GM21529 (cell line): Measurements from ENCODE around the gene FAM118B.
"Not testable (repeated sequence)": the region's sequence is repeated elsewhere in the genome, so short reads cannot be mapped to it uniquely, and the experiment has no call there.

Experiments
- ATAC-seq: cut with Tn5 transposase; IDR thresholded peaks from one replicate; pipeline ENCODE4 v1.9.1; 2021; ENCODE audit not compliant: unreplicated experiment

FAM118B gene

GRCh38 chr11:126216526-126217305 is 5.1 kb downstream of the FAM118B start:
- ATAC-seq, result no peak

DNA sequence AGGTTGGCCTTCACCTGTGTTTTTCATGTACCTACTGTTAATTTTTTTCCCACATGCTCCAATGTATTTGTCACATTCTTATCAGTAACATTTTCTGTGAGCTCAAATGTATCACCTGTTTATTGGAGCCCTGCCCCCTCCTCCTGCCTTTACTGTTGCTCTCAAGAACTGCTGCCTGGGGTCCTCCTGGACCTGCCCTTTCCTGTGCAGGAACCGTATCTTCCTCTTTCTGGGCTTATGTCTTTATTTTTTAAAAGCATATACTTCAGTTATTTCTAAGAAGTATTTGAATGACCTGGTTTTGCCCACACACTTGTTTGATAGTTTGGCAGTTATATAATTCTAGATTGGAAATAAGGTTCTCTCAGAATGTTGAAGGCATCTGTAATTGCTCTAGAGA is 5.9 kb downstream of the FAM118B start:
- no peak for ATAC-seq

GRCh38 chr11:126219547-126219946 is 8.0 kb downstream of the FAM118B start:
- ATAC-seq, result no peak

DNA sequence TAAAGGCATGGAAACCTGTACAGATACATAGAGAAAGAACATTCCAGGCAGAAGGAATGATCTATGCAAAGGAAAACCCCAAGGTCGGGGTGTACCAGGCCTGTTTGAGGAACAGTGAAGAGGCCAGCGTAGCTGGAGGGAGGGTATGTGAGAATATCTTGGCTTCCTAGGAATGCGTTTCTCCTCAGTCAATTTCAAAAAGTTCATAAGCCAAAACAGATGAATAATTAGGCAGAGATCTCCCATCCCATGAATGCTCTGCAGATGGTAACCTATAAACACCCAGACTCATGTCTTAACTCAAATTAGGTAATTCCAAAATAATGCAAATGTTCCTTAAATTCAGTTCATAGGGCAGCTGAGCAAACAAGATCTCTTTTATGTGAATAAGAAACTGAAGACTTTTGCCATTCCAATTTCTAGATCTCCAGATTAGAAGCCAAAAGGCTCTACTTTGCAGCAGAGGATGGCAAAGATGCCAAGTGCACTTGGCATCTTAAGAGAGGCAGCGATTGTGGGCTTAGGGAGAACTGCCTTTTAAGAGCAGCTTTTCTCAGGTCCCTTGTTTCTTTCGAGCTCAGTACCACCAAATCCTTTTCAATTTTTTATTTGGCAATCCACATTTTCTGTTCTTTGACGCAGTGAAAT is 13.2 kb downstream of the FAM118B start:
- no peak for ATAC-seq

DNA sequence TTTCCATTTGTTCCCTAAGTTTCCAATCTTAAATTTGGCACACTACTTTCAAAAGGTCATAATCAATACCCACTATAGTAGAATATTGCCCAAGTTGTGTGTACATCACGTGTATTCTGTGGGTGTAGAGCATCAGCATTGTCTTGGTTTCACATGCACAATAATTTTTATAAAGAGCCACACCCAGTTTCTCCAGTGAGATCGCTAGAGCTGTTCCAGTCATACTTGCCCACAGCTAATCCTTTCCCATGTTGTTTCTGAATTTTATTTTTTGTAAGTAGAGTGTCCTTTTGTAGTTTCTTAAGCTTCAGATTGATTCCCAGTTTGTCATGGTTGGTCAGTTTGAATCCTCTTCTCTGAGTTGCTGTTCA is 13.7 kb downstream of the FAM118B start:
- ATAC-seq, result no peak

DNA sequence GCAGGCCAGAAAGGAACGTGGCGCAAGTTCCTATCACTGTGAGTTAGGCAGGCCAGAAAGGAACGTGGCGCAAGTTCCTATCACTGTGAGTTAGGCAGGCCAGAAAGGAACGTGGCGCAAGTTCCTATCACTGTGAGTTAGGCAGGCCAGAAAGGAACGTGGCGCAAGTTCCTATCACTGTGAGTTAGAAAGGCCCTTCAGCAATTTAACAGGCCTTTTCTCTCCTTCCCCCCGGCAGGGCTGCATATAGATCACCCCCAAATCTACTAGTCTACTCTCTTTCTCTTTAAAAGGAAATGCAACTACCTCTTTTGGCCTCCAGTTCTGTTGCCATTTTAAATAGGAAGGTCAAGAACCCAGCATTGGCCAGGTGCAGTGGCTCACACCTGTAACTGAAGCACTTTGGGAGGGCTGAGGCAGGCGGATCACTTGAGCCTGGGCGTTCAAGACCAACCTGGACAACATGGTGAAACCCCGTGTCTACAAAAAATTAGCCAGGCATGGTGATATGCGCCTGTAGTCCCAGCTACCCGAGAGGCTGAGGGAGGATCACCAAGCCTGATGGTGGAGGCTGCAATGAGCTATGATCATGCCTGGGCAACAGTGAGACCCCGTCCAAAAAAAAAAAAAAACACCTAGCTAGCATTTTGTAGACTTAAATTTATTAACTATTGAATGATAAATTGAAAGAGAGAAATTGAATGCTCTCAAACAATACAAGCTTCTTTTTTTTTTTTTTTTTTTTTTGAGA is 14.9 kb downstream of the FAM118B start:
- ATAC-seq, result no peak

DNA sequence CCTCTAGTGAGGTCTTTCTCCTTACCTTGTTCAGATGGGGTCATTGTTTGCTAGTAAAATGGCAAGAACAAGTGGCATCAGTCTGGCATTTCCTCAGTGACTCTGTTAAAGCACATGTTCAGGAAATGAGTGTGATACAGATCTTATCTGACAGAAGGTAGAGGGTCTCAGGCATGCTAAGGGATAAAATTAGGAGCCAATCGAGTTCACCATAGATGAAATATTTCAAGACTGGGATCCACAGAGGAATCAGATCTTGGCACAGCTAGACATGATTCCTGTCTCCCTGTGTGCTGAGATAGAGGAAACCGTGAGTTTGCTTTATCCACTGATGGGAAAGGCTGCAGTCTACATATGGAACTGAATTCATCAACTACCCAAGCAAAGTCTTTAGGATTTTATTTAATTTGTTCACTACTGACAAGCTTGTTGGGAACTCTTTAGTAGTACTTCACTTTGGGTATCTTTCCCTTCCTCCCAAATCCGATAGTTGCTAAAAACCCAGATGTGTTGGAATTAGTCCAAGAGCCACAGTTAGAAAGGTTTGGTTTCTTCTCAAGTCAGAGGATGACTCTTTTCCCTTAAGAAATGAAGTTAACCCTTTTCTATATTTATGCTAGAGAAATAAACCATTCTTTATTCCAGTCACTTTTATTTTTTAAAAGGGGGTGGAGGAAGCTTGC is 18.4 kb downstream of the FAM118B start:
- no peak for ATAC-seq

- ATAC-seq, result no peak
Observed at GRCh38 chr11:126231725-126232459, 20.3 kb downstream of the FAM118B start.

- no peak for ATAC-seq
Observed at GRCh38 chr11:126232683-126233082, 21.1 kb downstream of the FAM118B start.

GRCh38 chr11:126233391-126233790 is 21.8 kb downstream of the FAM118B start:
- no peak for ATAC-seq

DNA sequence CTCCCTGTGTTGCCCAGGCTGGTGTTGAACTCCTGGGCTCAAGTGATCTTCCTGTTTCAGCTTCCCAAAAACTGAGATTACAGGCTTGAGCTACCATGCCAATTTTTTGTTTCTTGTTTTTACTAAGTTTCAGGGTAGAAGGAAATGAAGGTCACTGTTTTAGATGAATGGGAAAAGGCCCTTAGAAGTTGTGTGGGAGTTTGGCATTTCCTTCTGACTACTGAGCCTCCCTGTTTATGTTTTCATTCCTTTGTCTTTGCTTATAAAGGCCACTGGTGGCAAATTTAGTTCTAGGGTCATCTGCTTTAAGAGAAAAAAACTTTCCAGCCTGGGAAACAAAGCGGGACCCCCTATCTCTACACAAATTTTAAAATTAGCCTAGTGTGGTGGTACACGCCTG is 35.1 kb downstream of the FAM118B start:
- no peak for ATAC-seq

DNA sequence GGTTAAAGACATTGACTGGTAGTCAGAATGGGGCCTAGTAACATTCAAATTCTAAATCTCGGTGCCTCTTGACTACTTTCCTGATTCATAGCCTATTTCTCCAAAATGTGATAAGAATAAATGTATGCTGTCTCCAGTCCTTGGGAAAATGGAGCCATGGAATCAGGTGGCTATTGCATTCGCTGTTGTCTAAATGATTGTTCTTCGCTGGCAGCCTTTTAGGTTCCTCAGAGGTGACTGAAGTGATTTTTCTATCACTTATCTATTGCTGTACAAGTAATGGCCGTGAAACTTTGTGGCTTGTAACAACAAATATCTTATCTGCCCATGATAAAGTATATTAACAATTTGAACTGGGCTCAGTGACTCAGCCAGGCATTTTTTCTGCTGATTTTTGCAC is 41.7 kb downstream of the FAM118B start:
- ATAC-seq, result no peak

DNA sequence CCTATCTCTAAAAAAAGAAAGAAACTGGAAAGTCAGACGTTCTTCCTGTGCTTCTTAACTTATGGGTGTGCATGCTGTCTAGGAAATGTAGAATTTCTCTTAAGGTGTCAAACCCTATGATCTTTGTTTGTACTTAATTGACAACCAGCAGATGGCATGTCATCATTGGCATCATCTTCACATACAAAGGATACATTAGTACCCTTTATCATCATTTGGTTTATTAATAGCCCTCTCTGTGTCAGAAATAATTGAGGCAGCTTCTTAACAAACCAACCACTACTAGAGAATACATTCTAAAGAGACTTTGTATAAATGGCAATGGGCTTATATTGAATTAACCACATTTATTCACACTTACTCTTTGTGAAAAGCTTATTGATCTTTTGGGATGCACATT is 43.2 kb downstream of the FAM118B start:
- ATAC-seq, result no peak

DNA sequence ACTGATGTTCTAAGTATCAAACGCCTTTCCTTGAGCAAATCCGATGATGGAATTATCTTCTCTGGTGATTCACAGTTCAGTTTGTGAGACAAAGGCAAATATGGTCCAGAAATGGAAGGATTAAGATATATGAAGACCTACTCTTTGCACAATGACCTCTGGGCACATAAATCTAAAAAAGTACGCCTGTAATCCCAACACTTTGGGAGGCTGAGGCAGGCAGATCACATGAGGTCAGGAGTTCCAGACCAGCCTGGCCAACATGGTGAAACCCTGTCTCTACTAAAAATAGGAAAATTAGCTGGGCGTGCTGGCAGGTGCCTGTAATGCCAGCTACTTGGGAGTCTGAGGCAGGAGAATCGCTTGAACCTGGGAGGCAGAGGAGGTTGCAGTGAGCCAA is 43.9 kb downstream of the FAM118B start:
- ATAC-seq, result not testable (repeated sequence)

DNA sequence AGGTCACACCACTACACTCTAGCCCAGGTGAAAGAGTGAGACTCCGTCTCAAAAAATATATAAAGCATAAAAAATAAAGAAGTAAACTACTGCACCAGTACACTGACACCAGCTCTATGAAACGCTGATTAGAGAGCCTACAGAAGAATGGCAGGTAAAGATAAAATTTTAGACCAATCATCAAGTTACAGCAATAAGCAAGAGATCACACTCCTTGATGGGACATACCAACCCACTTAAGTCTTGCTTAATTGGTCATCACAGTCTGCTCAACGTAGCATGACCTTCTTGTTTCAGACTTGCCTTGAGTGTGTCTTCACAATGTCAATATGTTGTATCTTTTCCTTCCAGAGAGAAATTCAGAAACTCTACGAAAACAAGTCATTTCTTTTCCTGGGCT is 44.6 kb downstream of the FAM118B start:
- ATAC-seq, result no peak

DNA sequence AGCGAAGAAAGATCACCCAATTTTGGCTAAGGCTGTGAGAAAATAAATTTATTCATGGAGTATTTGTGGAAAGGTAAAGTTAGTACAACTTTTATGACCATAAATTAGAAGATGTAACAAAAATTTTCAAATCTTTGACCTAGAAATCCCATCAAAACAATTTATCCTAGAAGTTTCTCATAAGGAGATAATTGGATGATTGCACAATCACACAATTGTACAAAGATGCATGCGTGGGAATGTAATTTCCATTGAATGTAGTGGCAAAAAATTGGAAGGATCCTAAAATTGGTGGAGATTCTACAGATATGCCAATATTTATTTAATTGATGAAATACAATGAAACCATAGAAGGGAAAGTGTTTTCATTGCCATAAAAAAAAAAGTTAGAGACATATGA is 45.6 kb downstream of the FAM118B start:
- no peak for ATAC-seq

GRCh38 chr11:126257764-126258163 is 46.2 kb downstream of the FAM118B start:
- no peak for ATAC-seq

GRCh38 chr11:126262216-126262615 is 50.6 kb downstream of the FAM118B start:
- no peak for ATAC-seq

DNA sequence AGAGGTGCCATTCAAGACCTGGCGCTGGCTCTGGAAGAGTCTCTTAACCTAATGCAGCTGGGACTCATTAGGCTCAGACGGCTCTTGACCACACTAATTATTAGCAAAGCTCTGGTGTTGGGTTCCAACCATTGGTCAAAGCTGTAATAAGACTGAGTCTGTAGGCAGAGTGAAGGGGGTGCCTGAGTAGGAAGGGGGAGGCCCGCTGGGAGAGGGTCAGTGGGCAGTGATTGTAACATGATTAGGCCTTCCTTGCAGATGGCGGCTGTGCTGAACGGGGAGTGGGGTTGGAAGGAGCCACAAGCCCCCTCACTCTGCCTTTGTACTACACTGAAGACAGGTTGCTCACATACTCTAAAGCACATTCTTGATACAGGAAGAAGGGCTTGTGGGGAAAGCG is 51.9 kb downstream of the FAM118B start:
- no peak for ATAC-seq

- no peak for ATAC-seq
Observed at GRCh38 chr11:126265811-126266210, 54.2 kb downstream of the FAM118B start.

GRCh38 chr11:126267650-126268049 is 56.1 kb downstream of the FAM118B start:
- no peak for ATAC-seq
